GM04504 (cell line): ENCODE results near the gene PHC3.
"Not testable (repeated sequence)": the region's sequence is repeated elsewhere in the genome, so short reads cannot be mapped to it uniquely, and the experiment has no call there.

ENCODE experiments used
- DNase-seq: peaks from one replicate; pipeline ENCODE4 v3.0.0-alpha.2; 2012; ENCODE audit warnings: low read depth

The PHC3 gene, protein sequence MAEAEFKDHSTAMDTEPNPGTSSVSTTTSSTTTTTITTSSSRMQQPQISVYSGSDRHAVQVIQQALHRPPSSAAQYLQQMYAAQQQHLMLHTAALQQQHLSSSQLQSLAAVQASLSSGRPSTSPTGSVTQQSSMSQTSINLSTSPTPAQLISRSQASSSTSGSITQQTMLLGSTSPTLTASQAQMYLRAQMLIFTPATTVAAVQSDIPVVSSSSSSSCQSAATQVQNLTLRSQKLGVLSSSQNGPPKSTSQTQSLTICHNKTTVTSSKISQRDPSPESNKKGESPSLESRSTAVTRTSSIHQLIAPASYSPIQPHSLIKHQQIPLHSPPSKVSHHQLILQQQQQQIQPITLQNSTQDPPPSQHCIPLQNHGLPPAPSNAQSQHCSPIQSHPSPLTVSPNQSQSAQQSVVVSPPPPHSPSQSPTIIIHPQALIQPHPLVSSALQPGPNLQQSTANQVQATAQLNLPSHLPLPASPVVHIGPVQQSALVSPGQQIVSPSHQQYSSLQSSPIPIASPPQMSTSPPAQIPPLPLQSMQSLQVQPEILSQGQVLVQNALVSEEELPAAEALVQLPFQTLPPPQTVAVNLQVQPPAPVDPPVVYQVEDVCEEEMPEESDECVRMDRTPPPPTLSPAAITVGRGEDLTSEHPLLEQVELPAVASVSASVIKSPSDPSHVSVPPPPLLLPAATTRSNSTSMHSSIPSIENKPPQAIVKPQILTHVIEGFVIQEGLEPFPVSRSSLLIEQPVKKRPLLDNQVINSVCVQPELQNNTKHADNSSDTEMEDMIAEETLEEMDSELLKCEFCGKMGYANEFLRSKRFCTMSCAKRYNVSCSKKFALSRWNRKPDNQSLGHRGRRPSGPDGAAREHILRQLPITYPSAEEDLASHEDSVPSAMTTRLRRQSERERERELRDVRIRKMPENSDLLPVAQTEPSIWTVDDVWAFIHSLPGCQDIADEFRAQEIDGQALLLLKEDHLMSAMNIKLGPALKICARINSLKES

DNA sequence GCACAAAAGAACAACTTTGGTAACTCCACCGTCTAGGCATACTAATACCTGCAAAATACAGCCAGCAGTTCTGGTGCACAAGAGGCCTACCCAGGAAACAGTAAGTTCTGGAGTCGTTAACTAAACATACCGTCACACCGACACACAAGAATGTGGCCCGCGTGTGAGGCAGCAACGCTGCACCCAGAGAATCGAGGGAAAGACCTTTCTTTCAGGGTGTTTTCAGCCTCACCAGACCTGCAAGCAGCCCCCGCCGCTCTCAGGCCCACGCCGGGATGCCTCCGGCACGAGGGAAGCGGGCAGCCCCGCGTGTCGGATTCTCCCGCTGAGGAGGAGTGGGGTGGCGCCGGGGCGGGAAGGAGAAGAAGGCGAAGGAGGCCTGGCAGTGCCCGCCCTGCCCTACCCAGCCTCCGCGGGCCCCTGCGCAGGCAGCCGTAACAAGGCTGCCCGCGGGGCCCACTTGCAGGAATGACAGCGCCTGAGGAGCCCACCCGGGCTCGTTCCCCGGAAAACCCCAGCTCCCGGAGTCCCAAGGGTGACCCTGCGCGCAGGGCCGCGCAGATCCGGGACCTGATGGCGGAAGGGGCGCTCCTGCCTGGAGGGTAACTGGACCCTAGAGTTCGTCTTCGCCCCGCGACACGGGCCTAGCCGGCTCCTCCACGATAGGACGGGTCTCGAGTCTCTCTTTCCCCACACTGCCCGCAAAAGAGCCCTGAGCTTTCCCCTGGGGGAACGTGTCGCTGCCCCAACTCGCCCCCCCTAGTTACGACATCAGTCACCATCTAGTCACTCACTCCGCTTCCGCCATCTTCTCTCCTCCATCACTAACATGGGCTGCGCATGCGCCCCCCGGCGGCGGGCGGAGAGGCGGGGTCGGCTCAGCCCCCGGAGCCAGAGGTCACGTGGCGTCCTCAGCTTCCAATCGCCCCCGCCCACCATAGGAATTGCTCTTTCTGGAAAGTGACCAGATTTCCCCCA is at the start of gene PHC3:
Gene PHC3, minus strand, starts transcription at position 826 of the 978 bp plus-strand sequence. Its CDS starts 18 bp downstream, at position 808.
- peak; percentile 85 for DNase-seq

DNA sequence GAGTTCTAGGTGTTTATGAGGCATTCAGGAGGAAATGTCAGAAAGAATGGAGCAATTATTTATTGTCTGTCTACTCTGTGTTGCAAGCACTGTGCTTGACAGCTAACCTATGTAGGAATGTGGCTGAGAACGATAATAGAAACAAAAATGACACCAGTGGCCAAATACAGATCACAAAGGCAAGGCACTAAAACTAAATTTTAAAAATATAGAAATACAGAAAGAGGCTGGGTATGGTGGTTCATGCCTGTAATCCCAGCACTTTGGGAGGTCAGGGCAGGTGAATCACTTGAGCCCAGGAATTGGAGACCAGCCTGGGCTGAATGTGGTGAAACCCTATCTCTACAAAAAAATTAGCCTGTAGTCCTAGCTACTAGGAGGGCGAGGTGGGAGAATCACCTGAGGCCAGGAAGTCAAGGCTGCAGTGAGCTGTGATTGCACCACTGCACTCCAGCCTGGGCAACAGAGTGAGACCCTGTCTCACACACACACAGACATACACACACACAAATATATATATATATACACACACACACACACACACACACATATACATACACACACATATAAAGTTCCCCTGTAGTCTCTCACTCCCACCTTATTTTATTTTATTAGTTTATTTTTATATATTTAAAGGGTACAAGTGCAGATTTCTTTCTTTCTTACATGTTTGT is 46.7 kb upstream of the PHC3 start:
- DNase-seq: no peak

DNA sequence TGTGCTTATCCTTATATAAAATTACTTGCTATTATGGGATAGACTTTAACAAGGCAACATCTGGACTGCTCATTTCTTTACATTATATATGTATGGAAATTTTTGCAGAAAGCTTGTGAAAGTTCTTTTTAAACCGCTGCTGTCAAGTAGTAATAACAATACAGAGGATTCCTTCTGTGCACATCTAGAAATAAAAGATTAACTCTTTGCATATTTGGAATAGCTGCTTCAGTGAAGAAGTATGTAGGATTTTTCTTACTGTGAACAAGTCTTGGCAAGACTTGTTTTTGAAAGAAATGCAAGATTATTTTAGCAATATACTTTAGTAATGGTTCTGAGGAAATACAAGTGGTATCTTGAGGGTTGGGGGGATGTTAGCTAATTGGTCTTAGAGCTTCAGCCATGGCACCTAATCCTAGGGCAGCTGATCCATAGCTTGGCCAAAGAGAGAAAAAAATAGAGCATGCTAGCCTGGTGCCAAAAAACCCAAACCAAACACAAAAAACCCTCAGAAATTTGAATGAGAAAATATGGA is 45.0 kb upstream of the PHC3 start:
- no peak for DNase-seq

DNA sequence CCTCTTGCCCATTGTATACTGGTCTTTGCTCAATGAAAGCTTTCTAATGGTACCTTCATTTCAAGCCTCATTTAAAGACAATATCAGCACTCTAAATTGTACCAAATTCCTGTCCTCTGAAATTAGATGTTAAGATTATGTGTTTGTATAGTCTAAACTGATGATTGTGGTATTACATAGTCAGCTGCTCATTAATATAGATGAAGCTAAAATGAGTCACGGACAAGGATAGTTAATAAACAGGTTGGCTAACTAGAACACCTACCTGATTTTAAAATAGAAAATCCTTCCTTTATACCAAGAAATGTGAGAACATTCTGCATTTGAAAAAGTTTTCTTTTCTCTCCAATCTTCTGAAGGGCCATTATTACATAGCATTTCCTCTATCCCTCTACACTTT is 43.6 kb upstream of the PHC3 start:
- DNase-seq: no peak

DNA sequence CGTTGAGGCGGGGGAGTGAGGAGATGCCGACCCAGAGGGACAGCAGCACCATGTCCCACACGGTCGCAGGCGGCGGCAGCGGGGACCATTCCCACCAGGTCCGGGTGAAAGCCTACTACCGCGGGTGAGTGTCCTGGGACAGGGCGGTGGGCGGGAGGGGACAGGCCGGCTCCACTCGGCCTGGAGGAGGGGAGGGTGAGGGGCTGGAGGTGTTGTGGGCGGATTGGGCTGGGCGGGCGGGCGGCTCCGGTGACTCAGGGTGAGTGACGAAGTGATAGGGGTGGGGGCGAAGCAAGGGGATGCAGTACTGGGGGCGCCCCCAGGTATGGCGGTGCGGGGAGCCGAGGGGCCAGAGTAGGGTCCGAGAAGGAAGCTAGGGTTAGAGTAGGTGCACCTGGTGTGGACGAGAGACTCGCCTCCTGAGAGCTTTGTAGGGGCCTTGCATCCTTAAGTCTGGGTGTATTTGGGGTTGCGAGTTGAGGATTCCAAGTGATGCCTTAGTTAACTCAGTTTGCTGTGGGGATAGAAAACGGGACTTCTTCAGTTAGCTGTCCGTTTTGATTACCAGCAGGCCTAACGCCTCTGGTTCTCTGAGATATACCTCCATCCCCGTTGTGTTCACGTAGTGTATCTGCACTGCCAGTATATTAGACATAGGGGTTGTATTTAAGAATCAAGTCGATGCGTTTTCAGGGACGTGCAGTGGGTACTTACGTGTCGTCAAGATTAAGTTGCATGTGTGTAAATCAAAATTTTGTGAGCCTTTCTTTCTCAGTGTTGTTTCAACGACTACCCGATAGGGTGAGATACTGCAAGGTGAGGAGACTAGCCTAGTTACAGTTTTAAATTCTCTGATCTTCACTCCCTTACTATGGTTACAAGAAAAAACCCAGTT is 41.4 kb upstream of the PHC3 start:
- no peak for DNase-seq

DNA sequence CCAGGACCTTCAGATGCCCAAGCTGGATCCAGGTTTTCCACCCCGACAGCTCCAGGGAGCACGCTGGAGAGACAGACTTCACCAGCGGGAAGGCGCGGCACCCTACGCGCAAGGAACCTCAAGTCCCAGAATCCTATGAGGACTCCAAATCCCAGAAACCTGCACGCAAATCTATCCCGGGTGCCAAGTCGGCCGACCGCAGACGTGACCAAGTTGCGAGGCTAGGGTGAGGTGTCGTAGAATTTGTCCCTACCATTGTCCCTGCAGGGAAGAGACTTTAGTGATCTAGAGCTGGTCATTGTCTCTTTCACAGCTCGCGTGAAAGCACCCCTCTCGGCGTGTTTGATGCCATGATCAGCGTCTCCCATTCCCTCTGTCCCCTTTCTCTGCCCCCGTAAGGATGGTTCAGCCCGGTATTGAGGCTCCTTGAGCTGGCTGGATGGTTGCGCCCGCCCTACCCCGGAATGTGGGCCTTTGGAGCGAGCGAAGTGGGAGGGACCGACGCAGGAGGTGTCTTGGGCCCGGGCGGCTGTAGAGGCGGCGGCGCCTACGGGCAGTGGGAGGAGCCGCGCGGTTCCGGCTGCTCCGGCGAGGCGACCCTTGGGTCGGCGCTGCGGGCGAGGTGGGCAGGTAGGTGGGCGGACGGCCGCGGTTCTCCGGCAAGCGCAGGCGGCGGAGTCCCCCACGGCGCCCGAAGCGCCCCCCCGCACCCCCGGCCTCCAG is 40.6 kb upstream of the PHC3 start, which contains the start of gene PRKCI:
Gene PRKCI, plus strand, starts transcription at position 501 of the 723 bp plus-strand sequence. CDS start 246 bp downstream, outside the sequence.
- DNase-seq: peak; percentile 95

DNA sequence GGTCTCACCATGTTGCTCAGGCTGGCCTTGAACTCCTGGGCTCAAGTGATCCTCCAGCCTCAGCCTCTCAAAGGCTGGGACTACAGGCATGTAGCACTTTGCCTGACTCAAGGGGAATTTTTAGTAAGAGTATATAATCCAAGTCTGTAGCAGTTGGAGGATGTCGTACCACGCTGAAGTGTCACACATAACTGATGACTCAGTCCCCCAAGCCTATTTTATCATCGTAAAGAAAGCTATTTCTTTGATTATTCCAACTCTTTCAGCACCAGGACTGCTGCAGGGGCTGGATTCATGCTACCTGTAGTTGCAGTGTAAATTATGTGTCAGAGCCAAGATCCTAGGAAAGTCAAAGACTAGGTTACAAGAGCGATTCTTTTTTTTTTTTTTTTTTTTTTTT is 39.3 kb upstream of the PHC3 start:
- no peak for DNase-seq

DNA sequence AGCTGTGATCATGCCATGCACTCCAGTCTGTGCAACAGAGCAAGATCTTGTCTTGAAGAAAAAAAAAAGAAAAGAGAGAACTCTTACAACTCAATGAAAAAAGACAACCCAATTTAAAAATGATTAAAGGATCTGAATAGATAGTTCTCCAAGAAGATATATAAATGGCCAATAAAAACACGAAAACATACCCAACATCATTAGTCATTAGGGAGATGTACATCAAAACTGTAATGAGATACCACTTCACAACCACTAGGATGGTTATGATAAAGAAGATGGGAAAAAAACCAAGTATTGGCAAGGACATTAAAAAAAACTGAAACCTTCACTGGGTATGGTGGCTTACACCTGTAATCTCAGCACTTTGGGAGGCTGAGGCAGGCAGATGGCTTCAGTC is 38.3 kb upstream of the PHC3 start:
- no peak for DNase-seq

DNA sequence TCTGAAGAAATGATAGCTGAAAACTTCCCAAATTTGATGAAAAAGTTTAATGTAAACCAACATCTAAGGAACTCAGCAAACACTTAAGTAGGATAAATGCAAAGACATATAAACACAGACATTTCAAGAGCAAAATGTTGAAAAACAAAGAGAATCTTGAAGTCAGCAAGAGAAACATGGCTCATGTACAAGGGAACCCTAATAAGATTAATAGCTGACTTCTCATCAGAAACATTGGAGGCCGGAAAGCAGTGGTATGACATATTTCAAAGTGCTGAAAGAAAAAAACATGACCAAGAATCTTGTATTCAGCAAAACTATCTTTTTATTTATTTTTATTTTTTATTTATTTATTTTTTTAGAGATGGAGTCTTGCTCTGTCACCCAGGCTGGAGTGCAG is 30.1 kb upstream of the PHC3 start:
- DNase-seq: no peak

DNA sequence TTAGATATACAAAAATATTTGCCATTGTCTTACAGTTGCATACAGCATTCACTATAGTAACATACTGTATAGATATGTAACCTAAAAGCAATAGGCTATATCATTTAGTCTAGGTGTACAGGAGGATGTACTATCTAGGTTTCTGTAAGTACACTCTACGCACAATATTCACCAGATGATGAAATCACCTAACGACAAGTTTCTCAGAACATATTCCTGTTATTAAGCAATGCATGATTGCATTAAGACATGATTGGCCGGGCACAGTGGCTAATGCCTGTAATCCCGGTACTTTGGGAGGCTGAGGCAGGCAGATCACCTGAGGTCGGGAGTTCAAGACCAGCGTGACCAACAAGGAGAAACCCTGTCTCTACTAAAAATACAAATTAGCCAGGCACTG is 26.2 kb upstream of the PHC3 start:
- no peak for DNase-seq

DNA sequence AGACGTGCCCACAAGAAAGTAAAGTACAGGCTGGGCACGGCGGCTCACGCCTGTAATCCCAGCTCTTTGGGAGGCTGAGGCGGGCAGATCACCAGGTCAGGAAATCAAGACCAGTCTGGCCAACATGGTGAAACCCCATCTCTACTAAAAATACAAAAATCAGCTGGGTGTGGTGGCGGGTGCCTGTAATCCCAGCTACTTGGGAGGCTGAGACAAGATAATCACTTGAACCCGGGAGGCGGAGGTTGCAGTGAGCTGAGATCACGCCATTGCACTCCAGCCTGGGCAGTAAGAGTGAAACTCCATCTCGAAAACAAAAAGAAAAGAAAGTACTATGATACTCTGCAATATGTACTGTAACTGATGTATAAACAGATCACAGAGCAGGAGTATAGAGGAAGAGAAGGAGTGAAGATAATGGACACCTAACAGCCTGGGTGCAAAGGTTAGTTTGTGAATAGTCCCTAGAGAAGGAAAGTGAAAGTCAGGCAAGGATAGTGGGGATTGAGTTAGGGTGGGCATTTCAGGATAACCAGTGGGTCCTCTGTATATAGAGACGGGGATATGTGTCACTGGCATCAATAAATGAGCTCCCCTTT is 24.7 kb upstream of the PHC3 start:
- not testable (repeated sequence) for DNase-seq

DNA sequence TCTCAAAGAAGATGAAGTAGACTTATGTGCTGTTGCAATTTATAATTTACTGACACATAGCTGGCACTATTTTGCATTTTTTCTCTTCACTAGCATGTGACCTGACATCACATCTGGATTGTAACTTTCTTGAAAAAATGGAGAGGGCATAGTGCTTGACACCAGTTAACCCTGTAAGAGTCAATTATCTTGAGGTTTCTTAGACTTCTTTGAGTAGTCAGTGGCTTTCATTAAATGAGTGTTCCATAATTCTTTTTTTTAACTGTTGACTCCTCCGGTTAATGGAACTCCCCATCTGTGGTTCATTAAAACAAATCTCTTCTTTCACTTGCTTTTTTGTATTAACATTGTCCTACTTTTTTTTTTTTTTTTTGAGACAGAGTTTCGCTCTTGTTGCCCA is 23.8 kb upstream of the PHC3 start:
- DNase-seq: no peak

DNA sequence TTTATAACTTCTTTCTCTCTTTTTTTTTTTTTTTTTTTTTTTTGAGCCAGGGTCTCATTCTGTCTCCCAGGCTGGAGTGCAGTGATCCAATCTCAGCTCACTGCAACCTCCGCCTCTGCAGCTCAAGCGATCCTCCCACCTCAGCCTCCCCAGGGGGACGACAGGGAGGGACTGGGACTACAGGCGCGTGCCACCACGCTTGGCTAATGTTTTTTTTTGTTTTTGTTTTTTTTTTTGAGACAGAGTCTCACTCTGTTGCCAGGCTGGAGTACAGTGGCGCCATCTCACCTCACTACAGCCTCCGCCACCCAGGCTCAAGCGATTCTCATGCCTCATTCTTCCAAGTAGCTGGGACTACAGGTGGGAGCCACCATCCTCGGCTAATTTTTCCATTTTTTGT is 23.0 kb upstream of the PHC3 start:
- no peak for DNase-seq

DNA sequence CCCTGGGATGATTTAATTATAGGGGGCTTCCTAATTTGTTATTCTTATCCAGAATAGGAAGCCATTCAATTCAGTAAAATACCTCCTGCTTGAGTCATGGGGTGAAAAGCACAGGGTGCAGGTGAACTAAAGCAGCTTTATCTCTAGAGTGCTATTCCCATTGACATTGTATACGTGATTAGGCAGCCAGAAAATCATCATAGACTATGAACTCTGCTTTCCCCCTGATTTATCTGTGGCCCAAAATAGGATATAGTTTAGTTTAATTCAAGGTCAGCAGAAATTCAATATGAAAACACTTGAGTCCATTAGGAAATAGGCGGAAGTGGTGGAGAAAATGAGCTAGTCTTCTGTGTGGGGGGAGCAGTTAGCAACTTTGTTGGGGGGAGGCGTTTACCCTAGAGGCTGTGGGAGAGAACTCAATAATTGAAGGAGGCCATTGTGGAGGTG is 22.5 kb upstream of the PHC3 start:
- no peak for DNase-seq

DNA sequence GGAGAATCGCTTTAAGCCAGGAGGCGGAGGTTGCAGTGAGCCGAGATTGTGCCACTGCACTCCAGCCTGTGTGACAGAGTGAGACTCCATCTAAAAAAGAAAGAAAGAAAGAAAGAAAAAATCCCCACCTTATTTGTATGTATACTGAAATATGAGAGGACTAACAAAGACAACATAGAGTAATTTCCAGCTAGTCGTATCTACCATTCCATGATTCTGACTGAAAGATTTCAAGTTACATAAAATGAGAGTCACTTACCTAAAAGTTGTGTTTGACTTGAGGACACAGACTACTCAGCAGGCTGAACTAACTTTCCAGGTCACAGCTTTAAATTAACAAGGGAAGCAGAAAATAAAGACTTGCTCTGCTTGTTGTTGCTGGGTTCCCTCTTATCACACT is 21.9 kb upstream of the PHC3 start:
- no peak for DNase-seq

DNA sequence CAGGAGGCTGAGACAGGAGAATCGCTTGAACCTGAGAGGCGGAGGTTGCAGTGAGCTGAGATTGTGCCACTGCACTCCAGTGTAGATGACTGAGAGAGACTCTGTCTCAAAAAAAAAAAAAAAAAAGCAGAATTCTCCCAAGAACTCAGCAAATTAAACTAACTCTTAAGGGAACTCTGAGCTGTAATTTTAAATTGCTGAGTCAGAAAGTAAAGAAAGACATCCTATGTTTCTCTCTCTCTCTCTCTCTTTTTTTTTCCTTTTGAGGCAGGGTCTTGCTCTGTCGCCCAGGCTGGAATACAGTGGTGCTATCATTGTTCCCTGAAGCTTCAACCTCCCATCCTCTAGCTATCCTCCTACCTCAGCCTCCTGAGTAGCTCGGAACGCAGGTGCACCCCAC is 20.0 kb upstream of the PHC3 start:
- DNase-seq: no peak

DNA sequence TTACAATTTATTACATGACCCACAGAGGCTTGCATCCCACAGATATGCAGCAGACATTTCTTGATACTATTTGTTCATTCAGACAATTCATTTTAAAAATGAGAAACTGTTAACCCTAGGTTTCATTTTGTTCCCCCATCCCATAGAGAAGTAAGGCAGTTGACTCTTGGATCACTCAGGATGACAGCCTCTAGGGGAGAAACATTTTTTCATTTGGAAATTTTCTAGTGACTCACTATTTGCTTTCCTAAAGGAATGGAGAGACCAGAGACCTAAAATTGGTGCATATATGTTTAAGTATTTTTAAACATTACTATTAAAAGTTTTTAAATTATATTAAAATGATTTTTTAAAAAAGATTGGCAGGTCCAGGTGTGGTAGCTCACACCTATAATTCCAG is 19.5 kb upstream of the PHC3 start:
- no peak for DNase-seq

DNA sequence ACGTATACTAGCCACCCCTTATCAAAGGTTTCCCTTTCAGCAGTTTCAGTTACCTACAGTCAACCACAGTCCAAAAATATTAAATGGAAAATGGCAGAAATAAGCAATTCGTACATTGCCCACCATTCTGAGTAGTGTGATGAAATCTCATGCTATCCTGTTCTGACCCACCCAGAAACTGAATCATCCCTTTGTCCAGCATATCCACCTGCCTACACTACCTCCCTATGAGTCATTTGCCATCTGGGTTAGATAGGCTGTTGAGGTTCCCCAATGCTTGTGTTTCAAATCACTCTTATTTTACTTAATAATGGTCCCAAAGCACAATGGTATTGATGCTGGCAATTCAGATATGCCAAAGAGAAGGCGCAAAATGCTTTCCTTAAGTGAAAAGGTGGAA is 15.3 kb upstream of the PHC3 start:
- DNase-seq: no peak

DNA sequence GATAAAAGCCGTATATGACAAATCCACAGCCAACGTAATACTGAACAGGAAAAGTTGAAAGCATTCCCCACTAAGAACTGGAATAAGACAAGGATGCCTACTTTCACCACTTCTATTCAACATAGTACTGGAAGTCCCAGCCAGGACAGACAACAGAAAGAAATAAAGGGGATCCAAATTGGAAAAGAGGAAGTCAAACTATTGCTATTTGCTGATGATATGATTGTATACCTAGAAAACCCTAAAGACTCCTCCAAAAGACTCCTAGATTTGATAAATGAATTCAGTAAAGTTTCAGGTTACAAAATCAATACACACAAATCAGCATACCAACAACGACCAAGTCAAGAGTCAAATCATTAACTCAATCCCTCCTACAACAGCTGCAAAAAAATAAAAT is 14.2 kb upstream of the PHC3 start:
- DNase-seq: not testable (repeated sequence)
